MM.1S (cell line): Measurements from ENCODE around the gene UNK.
A peak's percentile ranks its signal among the peaks of the same experiment; 100 is the strongest.

Source experiments
- DNase-seq: peaks from one replicate; pipeline ENCODE4 v3.0.0-alpha.2; 2015
- H2AFZ ChIP-seq: fragments of 300-600 bp; sonication (generic); 2 replicates; pipeline ENCODE4 v1.6.0; 2016; ENCODE audit warnings: antibody characterized with exemption, low read length
- H3F3A ChIP-seq: fragments of 300-600 bp; sonication (generic); 2 replicates; pipeline ENCODE4 v1.6.1; 2016; ENCODE audit warnings: mild to moderate bottlenecking, antibody characterized with exemption, low read length, moderate library complexity, mixed read lengths; ENCODE audit not compliant: insufficient read depth
- H3K27ac ChIP-seq: fragments of 300-600 bp; sonication (generic); 2 replicates; pipeline ENCODE4 v1.5.1; 2016; ENCODE audit warnings: mild to moderate bottlenecking, low read length
- H3K27me3 ChIP-seq: fragments of 300-600 bp; sonication (generic); replicated peaks from 2 replicates; pipeline ENCODE4 v1.6.0; 2016; ENCODE audit warnings: low read length; ENCODE audit not compliant: insufficient read depth
- H3K36me3 ChIP-seq: fragments of 300-600 bp; sonication (generic); replicated peaks from 2 replicates; pipeline ENCODE4 v1.6.1; 2016; ENCODE audit warnings: mild to moderate bottlenecking, low read length, mixed read lengths; ENCODE audit not compliant: insufficient read depth
- H3K4me1 ChIP-seq: fragments of 300-600 bp; sonication (generic); 2 replicates; pipeline ENCODE4 v1.6.1; 2016; ENCODE audit warnings: low read length, mixed read lengths
- H3K4me2 ChIP-seq: fragments of 300-600 bp; sonication (generic); 2 replicates; pipeline ENCODE4 v1.6.0; 2016; ENCODE audit warnings: low read depth, low read length
- H3K4me3 ChIP-seq: fragments of 300-600 bp; sonication (generic); 2 replicates; pipeline ENCODE4 v1.5.1; 2016; ENCODE audit warnings: low read length, mixed read lengths
- H3K79me2 ChIP-seq: fragments of 300-600 bp; sonication (generic); 2 replicates; pipeline ENCODE4 v1.6.1; 2016; ENCODE audit warnings: mixed run types, low read length, mixed read lengths
- H3K9ac ChIP-seq: fragments of 300-600 bp; sonication (generic); 2 replicates; pipeline ENCODE4 v1.6.1; 2016; ENCODE audit warnings: low read length, mixed read lengths
- H3K9me2 ChIP-seq: fragments of 300-600 bp; sonication (generic); replicated peaks from 2 replicates; pipeline ENCODE4 v1.6.1; 2016; ENCODE audit warnings: mild to moderate bottlenecking, low read length, mixed read lengths; ENCODE audit not compliant: insufficient read depth
- H3K9me3 ChIP-seq: fragments of 300-600 bp; sonication (generic); replicated peaks from 2 replicates; pipeline ENCODE4 v1.6.1; 2016; ENCODE audit warnings: mild to moderate bottlenecking, low read length, mixed read lengths; ENCODE audit not compliant: insufficient read depth
- H4K20me1 ChIP-seq: fragments of 300-600 bp; sonication (generic); 2 replicates; pipeline ENCODE4 v1.6.1; 2016; ENCODE audit warnings: mild to moderate bottlenecking, low read length, moderate library complexity, mixed read lengths; ENCODE audit not compliant: insufficient read depth
- EZH2 ChIP-seq: fragments of 300-600 bp; sonication (generic); optimal IDR thresholded peaks from 2 replicates; pipeline ENCODE3; 2017; ENCODE audit warnings: low read depth, mild to moderate bottlenecking, antibody characterized with exemption, low read length, mixed read lengths
- EZH2phosphoT487 ChIP-seq: fragments of 300-600 bp; sonication (generic); IDR thresholded peaks from 2 replicates; pipeline ENCODE4 v1.6.1; 2018; ENCODE audit warnings: antibody characterized with exemption, low read length
- TF ChIP-seq, protein P1 (sequence below): fragments of 300-600 bp; sonication (generic); IDR thresholded peaks from 2 replicates; pipeline ENCODE4 v1.5.1; 2016; ENCODE audit warnings: antibody characterized with exemption, low read length, mixed read lengths

Gene UNK

DNA sequence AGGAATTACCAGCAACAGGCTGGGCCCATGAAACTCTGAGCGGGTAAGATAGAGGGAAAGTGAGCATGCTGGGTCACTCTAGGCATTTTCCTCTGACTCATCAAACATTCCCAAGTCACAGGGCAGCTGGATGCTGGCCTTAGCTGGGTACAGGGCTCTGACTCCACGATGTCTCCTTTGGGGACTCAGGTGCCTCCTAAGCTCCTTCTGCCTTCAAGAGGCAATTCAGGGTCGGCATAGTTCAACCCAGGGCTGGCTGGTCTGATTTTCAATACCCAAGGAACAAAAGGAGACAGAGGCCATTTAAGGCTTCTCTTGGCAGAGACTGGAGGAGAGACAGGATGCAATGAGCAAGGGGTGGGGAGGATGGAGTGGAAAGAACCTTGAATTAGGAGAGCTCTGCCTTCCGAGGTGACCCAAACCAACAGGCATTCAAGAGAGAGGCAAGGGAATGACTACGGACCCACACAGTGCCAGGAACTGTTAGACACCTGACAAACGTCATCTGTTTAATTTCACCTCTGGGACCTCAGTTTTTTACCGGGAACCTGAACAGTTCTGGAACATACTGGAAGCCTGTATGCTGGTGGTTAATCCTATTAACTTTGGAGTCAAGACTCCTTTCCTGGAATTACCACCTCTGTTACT lies 69.6 kb downstream of the UNK start:
- peak overlapping the region; percentile 68 for H3K9ac ChIP-seq
- H4K20me1 ChIP-seq = no peaks in the 10 kb centered on the region
- peak overlapping the region; percentile 3; the same call in 1 of the 2 replicates for H3K27ac ChIP-seq
- DNase-seq = no peak
- H3K27me3 ChIP-seq = no peaks in the 10 kb centered on the region
- H3F3A ChIP-seq = peaks cover 12% of the 10 kb centered on the region; the same call in 1 of the 2 replicates
- no peaks in the 10 kb centered on the region for H3K9me2 ChIP-seq
- no peaks in the 10 kb centered on the region for H3K36me3 ChIP-seq
- H3K4me3 ChIP-seq = peak overlapping the region; percentile 73
- H3K9me3 ChIP-seq = no peaks in the 10 kb centered on the region
- no peak overlapping the region for H2AFZ ChIP-seq
- peaks cover 30% of the 10 kb centered on the region for H3K79me2 ChIP-seq
- TF ChIP-seq EZH2phosphoT487 = no peak
- TF ChIP-seq, protein P1, sequence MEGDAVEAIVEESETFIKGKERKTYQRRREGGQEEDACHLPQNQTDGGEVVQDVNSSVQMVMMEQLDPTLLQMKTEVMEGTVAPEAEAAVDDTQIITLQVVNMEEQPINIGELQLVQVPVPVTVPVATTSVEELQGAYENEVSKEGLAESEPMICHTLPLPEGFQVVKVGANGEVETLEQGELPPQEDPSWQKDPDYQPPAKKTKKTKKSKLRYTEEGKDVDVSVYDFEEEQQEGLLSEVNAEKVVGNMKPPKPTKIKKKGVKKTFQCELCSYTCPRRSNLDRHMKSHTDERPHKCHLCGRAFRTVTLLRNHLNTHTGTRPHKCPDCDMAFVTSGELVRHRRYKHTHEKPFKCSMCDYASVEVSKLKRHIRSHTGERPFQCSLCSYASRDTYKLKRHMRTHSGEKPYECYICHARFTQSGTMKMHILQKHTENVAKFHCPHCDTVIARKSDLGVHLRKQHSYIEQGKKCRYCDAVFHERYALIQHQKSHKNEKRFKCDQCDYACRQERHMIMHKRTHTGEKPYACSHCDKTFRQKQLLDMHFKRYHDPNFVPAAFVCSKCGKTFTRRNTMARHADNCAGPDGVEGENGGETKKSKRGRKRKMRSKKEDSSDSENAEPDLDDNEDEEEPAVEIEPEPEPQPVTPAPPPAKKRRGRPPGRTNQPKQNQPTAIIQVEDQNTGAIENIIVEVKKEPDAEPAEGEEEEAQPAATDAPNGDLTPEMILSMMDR = no peak
- no peak for TF ChIP-seq EZH2
- H3K4me1 ChIP-seq = peaks cover 9% of the 10 kb centered on the region
- H3K4me2 ChIP-seq = peak overlapping the region; percentile 75

DNA sequence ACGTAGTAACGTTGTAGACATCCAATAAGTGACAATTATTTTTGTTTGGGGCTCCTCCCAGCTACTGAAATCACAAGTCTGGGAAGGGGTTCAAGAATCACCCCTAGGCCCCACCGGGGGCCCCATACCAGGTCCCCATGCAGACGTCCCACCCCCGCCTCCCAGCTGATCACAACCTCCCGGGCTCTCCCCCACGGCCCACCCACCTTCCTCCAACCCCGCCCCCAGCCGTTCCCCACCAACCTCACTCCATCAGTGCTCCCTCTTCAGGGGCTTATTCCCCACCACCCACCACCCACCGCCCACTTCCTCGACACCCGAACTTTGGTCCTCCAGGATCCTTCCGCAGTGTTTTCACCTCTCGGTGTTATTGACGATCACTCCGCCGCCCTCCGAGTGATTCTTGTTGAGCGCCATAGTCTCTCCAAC lies 70.3 kb downstream of the UNK start:
- Histone ChIP-seq H4K20me1 (no peaks in the 10 kb centered on the region), H3K4me3 (peak overlapping the region; percentile 73), H3K9me3 (no peaks in the 10 kb centered on the region), H2AFZ (0 out of 2 replicates have a peak overlapping the region, but pooled peaks have one; percentile 25), H3K27me3 (no peaks in the 10 kb centered on the region), H3F3A (peaks cover 12% of the 10 kb centered on the region; the same call in 1 of the 2 replicates), H3K36me3 (no peaks in the 10 kb centered on the region), H3K9ac (peak overlapping the region; percentile 68), H3K27ac (peak overlapping the region; percentile 11; the same call in 1 of the 2 replicates), H3K9me2 (no peaks in the 10 kb centered on the region), H3K4me1 (peaks cover 12% of the 10 kb centered on the region), H3K79me2 (peaks cover 30% of the 10 kb centered on the region), H3K4me2 (peak overlapping the region; percentile 75)
- TF ChIP-seq EZH2phosphoT487 (no peak), EZH2 (no peak)
- no peak for DNase-seq

DNA sequence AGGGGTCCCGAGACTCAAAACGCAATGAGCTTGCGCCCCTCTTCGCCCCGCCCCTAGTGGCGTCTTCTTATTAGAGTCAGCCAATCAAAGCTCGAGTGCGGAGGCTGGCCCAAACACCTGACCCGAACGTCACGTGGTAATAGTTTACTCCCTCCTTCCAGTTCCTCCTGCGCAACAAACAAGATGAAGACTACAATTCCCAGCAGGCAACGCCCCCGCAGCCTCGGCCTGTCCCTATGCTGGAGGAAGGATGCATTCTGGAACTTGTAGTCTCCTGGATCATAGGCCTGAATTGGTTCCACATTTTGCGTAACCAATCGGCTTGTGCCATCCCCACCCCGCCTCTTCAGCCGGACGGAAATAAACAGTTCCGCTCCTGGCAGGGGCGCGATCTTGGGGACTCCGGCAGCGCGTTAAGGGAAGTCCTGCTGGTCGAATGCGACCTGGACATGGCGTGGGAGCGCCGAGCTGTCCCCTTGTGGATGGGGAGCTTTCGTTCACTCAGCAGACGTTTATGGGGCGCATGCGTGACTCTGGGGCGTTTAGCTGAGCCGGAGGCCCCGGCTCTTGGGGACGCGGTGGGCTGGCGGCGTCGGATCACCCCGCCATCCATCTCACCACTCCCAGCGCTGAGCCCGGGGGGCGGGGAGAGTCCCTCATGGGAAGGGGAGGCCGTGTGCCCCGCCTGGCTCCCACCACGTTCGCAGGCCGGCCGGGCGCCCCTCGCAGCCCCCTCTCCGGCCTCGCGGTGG lies 70.9 kb downstream of the UNK start, which contains the start of gene WBP2:
TSS of gene WBP2 (minus strand) at position 26 of the 752 bp plus-strand sequence. CDS start 38 bp downstream, outside the sequence.
- no peaks in the 10 kb centered on the region for H3K9me2 ChIP-seq
- peaks cover 12% of the 10 kb centered on the region for H3K4me1 ChIP-seq
- H3K9me3 ChIP-seq = no peaks in the 10 kb centered on the region
- peak within 1 kb of the TSS; percentile 95 for H3K9ac ChIP-seq
- peak within 1 kb of the TSS; percentile 92 for H3K4me2 ChIP-seq
- no peaks in the 10 kb centered on the region for H4K20me1 ChIP-seq
- TF ChIP-seq EZH2 (no peak), EZH2phosphoT487 (no peak)
- TF ChIP-seq, protein P1 = no peak
- H3K27ac ChIP-seq = peak within 1 kb of the TSS; percentile 87
- H3F3A ChIP-seq = peaks cover 12% of the 10 kb centered on the region; the same call in 1 of the 2 replicates
- DNase-seq = peak; percentile 100
- H3K79me2 ChIP-seq = peaks cover 30% of the 10 kb centered on the region
- H2AFZ ChIP-seq = peak within 1 kb of the TSS; percentile 61
- no peaks in the 10 kb centered on the region for H3K36me3 ChIP-seq
- no peaks in the 10 kb centered on the region for H3K27me3 ChIP-seq
- peak within 1 kb of the TSS; percentile 88 for H3K4me3 ChIP-seq
